HEK293 (cell line): ENCODE results near the gene PIK3R1.

Experiments used
- CTCF ChIA-PET: fragments of 350-600 bp; formaldehyde crosslinking; extraction: SDS; loops from one replicate; lab custom pipeline; 2021; ENCODE audit warnings: antibody characterized with exemption; lab: Yijun Ruan, JAX
- POLR2A ChIA-PET: fragments of 300-600 bp; formaldehyde crosslinking; extraction: SDS; loops from one replicate; lab custom pipeline; 2020; ENCODE audit warnings: antibody characterized with exemption, inconsistent platforms; lab: Yijun Ruan, JAX
- H3K27ac ChIP-seq: fragments of 200-500 bp; sonication (Bioruptor generic); 2 replicates; pipeline ENCODE4 v1.5.1; 2014; ENCODE audit warnings: low read depth, low read length, control low read depth, inconsistent platforms; ENCODE audit errors: extremely low read depth
- H3K36me3 ChIP-seq, 2 experiments: fragments of 200-500 bp in 1 of 2; sonication (Bioruptor generic) in 1 of 2; 1 replicate in 1 of 2; 2 replicates in 1 of 2; pipeline ENCODE4 v1.5.1; 2014 to 2017; ENCODE audit warnings: inconsistent platforms in 2 of 2, low read length in 2 of 2; ENCODE audit not compliant: control insufficient read depth in 2 of 2, insufficient read depth in 1 of 2
- H3K4me1 ChIP-seq: fragments of 200-500 bp; sonication (Bioruptor generic); 2 replicates; pipeline ENCODE4 v1.5.1; 2014; ENCODE audit warnings: mild to moderate bottlenecking, low read length, inconsistent platforms; ENCODE audit not compliant: control insufficient read depth, insufficient read depth
- H3K4me3 ChIP-seq: 2 replicates; pipeline ENCODE4 v1.5.1; 2011; ENCODE audit warnings: low read depth, mild to moderate bottlenecking, control low read depth, low read length, moderate library complexity
- H3K9me3 ChIP-seq: fragments of 200-500 bp; sonication (Bioruptor generic); 2 replicates; pipeline ENCODE4 v1.5.1; 2014; ENCODE audit warnings: low read depth, low read length, inconsistent platforms; ENCODE audit not compliant: control insufficient read depth, insufficient read depth
- GLI4 ChIP-seq: fragments of 450-650 bp; formaldehyde crosslinking; IDR thresholded peaks from 2 replicates; pipeline ENCODE4 v1.5.1; 2016; ENCODE audit warnings: missing biosample characterization, missing genetic modification characterization
- HOXC10 ChIP-seq: sonication (generic); formaldehyde crosslinking; IDR thresholded peaks from 2 replicates; pipeline ENCODE4 v1.8.1; 2023; ENCODE audit warnings: mild to moderate bottlenecking, missing genetic modification reagents
- OVOL3 ChIP-seq: fragments of 450-650 bp; formaldehyde crosslinking; IDR thresholded peaks from 2 replicates; pipeline ENCODE4 v1.5.1; 2016; ENCODE audit warnings: missing biosample characterization, missing genetic modification characterization
- ZNF311 ChIP-seq: fragments of 450-650 bp; formaldehyde crosslinking; IDR thresholded peaks from 2 replicates; pipeline ENCODE4 v1.5.1; 2017; ENCODE audit warnings: missing biosample characterization, missing genetic modification characterization, borderline replicate concordance
- ZNF335 ChIP-seq: fragments of 450-650 bp; formaldehyde crosslinking; conservative IDR thresholded peaks from 2 replicates; pipeline ENCODE4 v1.5.1; 2016; ENCODE audit warnings: missing biosample characterization, missing genetic modification characterization
- ZNF530 ChIP-seq: fragments of 450-650 bp; formaldehyde crosslinking; IDR thresholded peaks from 2 replicates; pipeline ENCODE4 v1.5.1; 2016; ENCODE audit warnings: low read depth, missing biosample characterization, missing genetic modification characterization
- ZNF629 ChIP-seq: fragments of 450-650 bp; formaldehyde crosslinking; IDR thresholded peaks from 2 replicates; pipeline ENCODE4 v1.5.1; 2017; ENCODE audit warnings: missing biosample characterization, missing genetic modification characterization
- ZSCAN16 ChIP-seq: fragments of 450-650 bp; formaldehyde crosslinking; IDR thresholded peaks from 2 replicates; pipeline ENCODE4 v1.5.1; 2016; ENCODE audit warnings: missing biosample characterization, missing genetic modification characterization
- TF ChIP-seq, protein P1 (sequence below): fragments of 450-650 bp; formaldehyde crosslinking; conservative IDR thresholded peaks from 2 replicates; pipeline ENCODE4 v1.5.1; 2016; ENCODE audit warnings: low read depth, missing biosample characterization, missing genetic modification characterization
- TF ChIP-seq, protein P2 (sequence below): fragments of 450-650 bp; formaldehyde crosslinking; IDR thresholded peaks from 2 replicates; pipeline ENCODE4 v1.5.1; 2016; ENCODE audit warnings: missing biosample characterization, missing genetic modification characterization
- TF ChIP-seq, protein P3 (sequence below): fragments of 450-650 bp; formaldehyde crosslinking; IDR thresholded peaks from 2 replicates; pipeline ENCODE4 v1.5.1; 2016; ENCODE audit warnings: missing biosample characterization, missing genetic modification characterization, low read depth
- TF ChIP-seq, protein P4 (sequence below): fragments of 450-650 bp; formaldehyde crosslinking; IDR thresholded peaks from 2 replicates; pipeline ENCODE4 v1.5.1; 2016; ENCODE audit warnings: missing biosample characterization, missing genetic modification characterization
- TF ChIP-seq, protein P5 (sequence below): fragments of 450-650 bp; formaldehyde crosslinking; IDR thresholded peaks from 2 replicates; pipeline ENCODE4; 2016; ENCODE audit warnings: missing biosample characterization, missing genetic modification characterization

PIK3R1 gene

DNA sequence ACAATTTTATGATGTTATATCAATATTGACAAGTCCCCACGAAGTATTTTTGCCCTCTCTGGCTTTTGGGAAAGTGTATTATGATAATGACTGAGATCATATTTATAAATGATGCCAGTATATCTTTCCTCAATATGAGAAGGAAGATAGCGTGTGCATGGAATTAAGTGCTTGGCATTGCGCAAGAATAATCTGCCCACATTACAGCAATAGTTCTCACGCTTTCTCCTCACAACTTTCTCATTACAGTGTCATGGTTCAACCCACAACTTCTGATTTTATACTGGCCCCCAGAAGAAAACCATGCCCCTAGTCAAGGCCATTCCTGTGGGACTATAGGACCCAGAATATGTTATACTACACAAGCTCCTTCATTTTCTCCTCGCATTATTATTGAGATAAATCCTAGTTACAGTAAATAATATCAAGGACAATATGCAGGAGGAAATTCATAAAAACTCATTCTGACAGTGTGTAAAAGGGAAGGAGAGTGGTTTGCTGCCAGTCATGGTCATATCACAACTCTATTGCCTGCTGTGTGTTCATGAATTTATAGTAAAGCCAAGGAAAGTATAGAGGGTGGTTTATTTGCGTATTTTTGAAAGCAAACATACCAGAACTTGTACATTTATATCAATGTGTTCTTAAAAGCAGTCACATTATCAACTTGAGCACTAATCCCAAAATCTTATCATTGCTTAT lies 114.1 kb downstream of the PIK3R1 start:
- no peak overlapping the region for H3K4me3 ChIP-seq
- TF ChIP-seq, protein P1, sequence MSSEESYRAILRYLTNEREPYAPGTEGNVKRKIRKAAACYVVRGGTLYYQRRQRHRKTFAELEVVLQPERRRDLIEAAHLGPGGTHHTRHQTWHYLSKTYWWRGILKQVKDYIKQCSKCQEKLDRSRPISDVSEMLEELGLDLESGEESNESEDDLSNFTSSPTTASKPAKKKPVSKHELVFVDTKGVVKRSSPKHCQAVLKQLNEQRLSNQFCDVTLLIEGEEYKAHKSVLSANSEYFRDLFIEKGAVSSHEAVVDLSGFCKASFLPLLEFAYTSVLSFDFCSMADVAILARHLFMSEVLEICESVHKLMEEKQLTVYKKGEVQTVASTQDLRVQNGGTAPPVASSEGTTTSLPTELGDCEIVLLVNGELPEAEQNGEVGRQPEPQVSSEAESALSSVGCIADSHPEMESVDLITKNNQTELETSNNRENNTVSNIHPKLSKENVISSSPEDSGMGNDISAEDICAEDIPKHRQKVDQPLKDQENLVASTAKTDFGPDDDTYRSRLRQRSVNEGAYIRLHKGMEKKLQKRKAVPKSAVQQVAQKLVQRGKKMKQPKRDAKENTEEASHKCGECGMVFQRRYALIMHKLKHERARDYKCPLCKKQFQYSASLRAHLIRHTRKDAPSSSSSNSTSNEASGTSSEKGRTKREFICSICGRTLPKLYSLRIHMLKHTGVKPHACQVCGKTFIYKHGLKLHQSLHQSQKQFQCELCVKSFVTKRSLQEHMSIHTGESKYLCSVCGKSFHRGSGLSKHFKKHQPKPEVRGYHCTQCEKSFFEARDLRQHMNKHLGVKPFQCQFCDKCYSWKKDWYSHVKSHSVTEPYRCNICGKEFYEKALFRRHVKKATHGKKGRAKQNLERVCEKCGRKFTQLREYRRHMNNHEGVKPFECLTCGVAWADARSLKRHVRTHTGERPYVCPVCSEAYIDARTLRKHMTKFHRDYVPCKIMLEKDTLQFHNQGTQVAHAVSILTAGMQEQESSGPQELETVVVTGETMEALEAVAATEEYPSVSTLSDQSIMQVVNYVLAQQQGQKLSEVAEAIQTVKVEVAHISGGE (tag by site-specific recombination): no peak
- TF ChIP-seq ZNF335 (tag by site-specific recombination) (no peak), HOXC10 (CRISPR knock-in tag) (no peak), ZNF311 (no peak)
- TF ChIP-seq, protein P2, sequence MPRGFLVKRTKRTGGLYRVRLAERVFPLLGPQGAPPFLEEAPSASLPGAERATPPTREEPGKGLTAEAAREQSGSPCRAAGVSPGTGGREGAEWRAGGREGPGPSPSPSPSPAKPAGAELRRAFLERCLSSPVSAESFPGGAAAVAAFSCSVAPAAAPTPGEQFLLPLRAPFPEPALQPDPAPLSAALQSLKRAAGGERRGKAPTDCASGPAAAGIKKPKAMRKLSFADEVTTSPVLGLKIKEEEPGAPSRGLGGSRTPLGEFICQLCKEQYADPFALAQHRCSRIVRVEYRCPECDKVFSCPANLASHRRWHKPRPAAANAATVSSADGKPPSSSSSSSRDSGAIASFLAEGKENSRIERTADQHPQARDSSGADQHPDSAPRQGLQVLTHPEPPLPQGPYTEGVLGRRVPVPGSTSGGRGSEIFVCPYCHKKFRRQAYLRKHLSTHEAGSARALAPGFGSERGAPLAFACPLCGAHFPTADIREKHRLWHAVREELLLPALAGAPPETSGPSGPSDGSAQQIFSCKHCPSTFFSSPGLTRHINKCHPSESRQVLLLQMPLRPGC (tag by site-specific recombination): no peak
- no peaks in the 10 kb centered on the region for H3K9me3 ChIP-seq
- POLR2A ChIA-PET: no interaction called here
- H3K36me3 ChIP-seq: no peaks in the 10 kb centered on the region
- CTCF ChIA-PET: no interaction called here
- no peaks in the 10 kb centered on the region for H3K4me1 ChIP-seq
- H3K27ac ChIP-seq: no peak overlapping the region

DNA sequence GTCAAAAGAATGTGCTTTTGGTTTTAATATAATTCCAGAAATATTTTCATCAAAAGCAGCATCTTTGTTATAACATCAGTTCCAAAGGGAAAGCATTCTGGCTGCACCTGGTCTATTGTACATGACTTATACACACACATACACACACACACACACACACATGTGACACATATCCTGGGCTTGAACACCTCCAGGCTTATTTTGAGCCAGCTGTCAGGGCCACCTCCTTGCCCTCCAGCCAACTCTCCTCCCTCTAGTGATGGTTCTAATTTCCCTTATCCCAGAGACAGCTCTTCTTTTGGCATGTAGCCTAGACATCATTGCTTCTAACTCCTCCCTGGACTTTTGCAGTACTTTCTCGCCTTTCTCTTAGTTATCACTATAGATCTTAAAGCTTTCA lies 115.0 kb downstream of the PIK3R1 start:
- Histone ChIP-seq H3K4me3 (no peak overlapping the region), H3K36me3 (no peaks in the 10 kb centered on the region), H3K27ac (no peak overlapping the region), H3K4me1 (no peaks in the 10 kb centered on the region), H3K9me3 (no peaks in the 10 kb centered on the region)
- ChIA-PET CTCF (interaction anchor here (1.0 kb wide), 1 partner anchor 44 kb away, joined by 3 read pairs; no protein-coding TSS in a partner anchor), POLR2A (no interaction called here)
- no peak for TF ChIP-seq ZNF530 (tag by site-specific recombination)
- TF ChIP-seq OVOL3 (tag by site-specific recombination): no peak
- no peak for TF ChIP-seq GLI4 (tag by site-specific recombination)
- TF ChIP-seq, protein P1 (tag by site-specific recombination): no peak
- TF ChIP-seq ZSCAN16: no peak
- TF ChIP-seq ZNF629 (tag by site-specific recombination): no peak
- TF ChIP-seq, protein P3, sequence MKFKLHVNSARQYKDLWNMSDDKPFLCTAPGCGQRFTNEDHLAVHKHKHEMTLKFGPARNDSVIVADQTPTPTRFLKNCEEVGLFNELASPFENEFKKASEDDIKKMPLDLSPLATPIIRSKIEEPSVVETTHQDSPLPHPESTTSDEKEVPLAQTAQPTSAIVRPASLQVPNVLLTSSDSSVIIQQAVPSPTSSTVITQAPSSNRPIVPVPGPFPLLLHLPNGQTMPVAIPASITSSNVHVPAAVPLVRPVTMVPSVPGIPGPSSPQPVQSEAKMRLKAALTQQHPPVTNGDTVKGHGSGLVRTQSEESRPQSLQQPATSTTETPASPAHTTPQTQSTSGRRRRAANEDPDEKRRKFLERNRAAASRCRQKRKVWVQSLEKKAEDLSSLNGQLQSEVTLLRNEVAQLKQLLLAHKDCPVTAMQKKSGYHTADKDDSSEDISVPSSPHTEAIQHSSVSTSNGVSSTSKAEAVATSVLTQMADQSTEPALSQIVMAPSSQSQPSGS: no peak
- TF ChIP-seq, protein P4, sequence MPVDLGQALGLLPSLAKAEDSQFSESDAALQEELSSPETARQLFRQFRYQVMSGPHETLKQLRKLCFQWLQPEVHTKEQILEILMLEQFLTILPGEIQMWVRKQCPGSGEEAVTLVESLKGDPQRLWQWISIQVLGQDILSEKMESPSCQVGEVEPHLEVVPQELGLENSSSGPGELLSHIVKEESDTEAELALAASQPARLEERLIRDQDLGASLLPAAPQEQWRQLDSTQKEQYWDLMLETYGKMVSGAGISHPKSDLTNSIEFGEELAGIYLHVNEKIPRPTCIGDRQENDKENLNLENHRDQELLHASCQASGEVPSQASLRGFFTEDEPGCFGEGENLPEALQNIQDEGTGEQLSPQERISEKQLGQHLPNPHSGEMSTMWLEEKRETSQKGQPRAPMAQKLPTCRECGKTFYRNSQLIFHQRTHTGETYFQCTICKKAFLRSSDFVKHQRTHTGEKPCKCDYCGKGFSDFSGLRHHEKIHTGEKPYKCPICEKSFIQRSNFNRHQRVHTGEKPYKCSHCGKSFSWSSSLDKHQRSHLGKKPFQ (tag by site-specific recombination): no peak
- TF ChIP-seq, protein P5, sequence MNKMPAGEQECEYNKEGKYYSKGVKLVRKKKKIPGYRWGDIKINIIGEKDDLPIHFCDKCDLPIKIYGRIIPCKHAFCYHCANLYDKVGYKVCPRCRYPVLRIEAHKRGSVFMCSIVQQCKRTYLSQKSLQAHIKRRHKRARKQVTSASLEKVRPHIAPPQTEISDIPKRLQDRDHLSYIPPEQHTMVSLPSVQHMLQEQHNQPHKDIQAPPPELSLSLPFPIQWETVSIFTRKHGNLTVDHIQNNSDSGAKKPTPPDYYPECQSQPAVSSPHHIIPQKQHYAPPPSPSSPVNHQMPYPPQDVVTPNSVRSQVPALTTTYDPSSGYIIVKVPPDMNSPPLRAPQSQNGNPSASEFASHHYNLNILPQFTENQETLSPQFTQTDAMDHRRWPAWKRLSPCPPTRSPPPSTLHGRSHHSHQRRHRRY (tag by site-specific recombination): no peak
